Central memory CD8-positive, alpha-beta T cell (primary cell): ENCODE results near the gene CYP4F11.
A peak's percentile ranks its signal among the peaks of the same experiment; 100 is the strongest.
"Not testable (repeated sequence)": the region's sequence is repeated elsewhere in the genome, so short reads cannot be mapped to it uniquely, and the experiment has no call there.

Experiments used
- ATAC-seq: fragments of 150-1000 bp; cut with Tn5 transposase; replicated peaks from 2 replicates; pipeline ENCODE4 v1.10.0; 2022; ENCODE audit warnings: mild to moderate bottlenecking, moderate FRiP score, moderate number of reproducible peaks; ENCODE audit not compliant: poor library complexity, severe bottlenecking; ENCODE audit errors: extremely low read depth
- DNase-seq, 2 donors: peaks; one replicate each; pipeline ENCODE4 v3.0.0; 2021; ENCODE audit warnings: low spot score in 2 of 2
- H3K27ac Mint-ChIP-seq: one replicate; pipeline ENCODE4 v1.8.0; 2022; ENCODE audit warnings: low read depth, mild to moderate bottlenecking, moderate library complexity, mixed read lengths
- H3K27me3 Mint-ChIP-seq: one replicate; pipeline ENCODE4 v1.8.0; 2022; ENCODE audit warnings: mixed read lengths
- H3K36me3 Mint-ChIP-seq: one replicate; pipeline ENCODE4 v1.8.0; 2022; ENCODE audit warnings: mild to moderate bottlenecking, moderate library complexity, mixed read lengths; ENCODE audit not compliant: insufficient read depth
- H3K4me1 Mint-ChIP-seq: one replicate; pipeline ENCODE4 v1.8.0; 2022; ENCODE audit warnings: mixed read lengths
- H3K4me3 Mint-ChIP-seq: one replicate; pipeline ENCODE4 v1.8.0; 2022; ENCODE audit warnings: mild to moderate bottlenecking, moderate library complexity, mixed read lengths
- H3K9me3 Mint-ChIP-seq: one replicate; pipeline ENCODE4 v1.8.0; 2022; ENCODE audit warnings: mixed read lengths

CYP4F11 gene, protein sequence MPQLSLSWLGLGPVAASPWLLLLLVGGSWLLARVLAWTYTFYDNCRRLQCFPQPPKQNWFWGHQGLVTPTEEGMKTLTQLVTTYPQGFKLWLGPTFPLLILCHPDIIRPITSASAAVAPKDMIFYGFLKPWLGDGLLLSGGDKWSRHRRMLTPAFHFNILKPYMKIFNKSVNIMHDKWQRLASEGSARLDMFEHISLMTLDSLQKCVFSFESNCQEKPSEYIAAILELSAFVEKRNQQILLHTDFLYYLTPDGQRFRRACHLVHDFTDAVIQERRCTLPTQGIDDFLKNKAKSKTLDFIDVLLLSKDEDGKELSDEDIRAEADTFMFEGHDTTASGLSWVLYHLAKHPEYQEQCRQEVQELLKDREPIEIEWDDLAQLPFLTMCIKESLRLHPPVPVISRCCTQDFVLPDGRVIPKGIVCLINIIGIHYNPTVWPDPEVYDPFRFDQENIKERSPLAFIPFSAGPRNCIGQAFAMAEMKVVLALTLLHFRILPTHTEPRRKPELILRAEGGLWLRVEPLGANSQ

GRCh38 chr19:15934332-15935078 is at the start of gene CYP4F11:
Gene CYP4F11 (minus strand): TSS chr19:15934529. CDS start chr19:15934408, 121 bp downstream.
- H3K9me3 Mint-ChIP-seq = no peaks in the 10 kb centered on the region
- no peak within 1 kb of the TSS for H3K4me3 Mint-ChIP-seq
- DNase-seq (no peak), ATAC-seq (no peak)
- peaks cover 50% of the 10 kb centered on the region for H3K27me3 Mint-ChIP-seq
- H3K36me3 Mint-ChIP-seq = peaks cover 3% of the 10 kb centered on the region
- no peak within 1 kb of the TSS for H3K27ac Mint-ChIP-seq
- no peaks in the 10 kb centered on the region for H3K4me1 Mint-ChIP-seq

DNA sequence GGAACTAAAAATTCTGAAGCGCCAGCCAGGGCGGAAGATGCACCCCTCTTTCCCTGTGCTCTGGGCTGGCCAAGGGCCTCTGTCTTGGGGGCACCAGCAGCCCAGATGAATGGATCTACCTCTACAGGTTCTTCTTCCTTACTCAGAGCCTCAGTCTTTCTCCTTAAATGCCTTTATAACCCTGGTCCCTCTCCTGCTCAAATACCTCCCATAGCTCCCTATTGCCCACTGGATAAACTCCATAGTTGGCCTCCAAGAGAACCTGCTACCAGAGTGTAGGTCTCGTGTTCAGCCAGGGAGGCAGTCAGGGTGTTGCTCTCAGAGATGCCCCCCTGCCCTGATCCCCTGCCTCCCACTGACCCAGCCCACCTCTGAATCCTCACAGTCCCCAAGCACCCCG is 45.0 kb upstream of the CYP4F11 start:
- no peak for DNase-seq
- Mint-ChIP-seq H3K4me1 (no peaks in the 10 kb centered on the region), H3K9me3 (no peaks in the 10 kb centered on the region), H3K27me3 (peaks cover 55% of the 10 kb centered on the region), H3K27ac (no peak overlapping the region), H3K36me3 (peaks cover 2% of the 10 kb centered on the region), H3K4me3 (no peak overlapping the region)
- no peak for ATAC-seq

- peaks cover 47% of the 10 kb centered on the region for H3K27me3 Mint-ChIP-seq
- no peaks in the 10 kb centered on the region for H3K9me3 Mint-ChIP-seq
- peaks cover 2% of the 10 kb centered on the region for H3K36me3 Mint-ChIP-seq
- H3K27ac Mint-ChIP-seq = no peak overlapping the region
- ATAC-seq (no peak), DNase-seq (no peak)
- H3K4me3 Mint-ChIP-seq = no peak overlapping the region
- H3K4me1 Mint-ChIP-seq = no peaks in the 10 kb centered on the region
Observed at GRCh38 chr19:15977690-15978089, 43.4 kb upstream of the CYP4F11 start.

GRCh38 chr19:15976836-15977689 is 42.7 kb upstream of the CYP4F11 start:
- H3K27ac Mint-ChIP-seq = no peak overlapping the region
- peaks cover 2% of the 10 kb centered on the region for H3K36me3 Mint-ChIP-seq
- no peaks in the 10 kb centered on the region for H3K9me3 Mint-ChIP-seq
- DNase-seq (no peak), ATAC-seq (no peak)
- no peak overlapping the region for H3K4me3 Mint-ChIP-seq
- H3K4me1 Mint-ChIP-seq = no peaks in the 10 kb centered on the region
- H3K27me3 Mint-ChIP-seq = peaks cover 53% of the 10 kb centered on the region

DNA sequence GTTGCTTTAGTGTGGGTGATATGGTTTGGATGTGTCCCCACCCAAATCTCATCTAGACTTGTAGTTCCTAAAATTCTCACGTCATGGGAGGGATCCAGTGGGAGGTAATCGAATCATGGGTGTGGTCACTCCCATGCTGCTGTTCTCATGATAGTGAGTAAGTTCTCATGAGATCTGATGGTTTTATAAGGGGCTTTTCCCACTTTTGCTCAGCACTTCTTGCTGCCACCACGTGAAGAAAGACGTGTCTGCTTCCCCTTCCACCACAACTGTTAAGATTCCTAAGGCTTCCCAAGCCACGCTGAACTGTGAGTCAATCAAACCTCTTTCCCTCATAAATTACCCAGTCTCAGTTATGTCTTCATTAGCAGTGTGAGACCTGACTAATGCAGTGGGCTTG is 40.5 kb upstream of the CYP4F11 start:
- no peak for DNase-seq
- H3K27ac Mint-ChIP-seq = no peak overlapping the region
- no peaks in the 10 kb centered on the region for H3K9me3 Mint-ChIP-seq
- no peaks in the 10 kb centered on the region for H3K4me1 Mint-ChIP-seq
- no peak overlapping the region for H3K4me3 Mint-ChIP-seq
- ATAC-seq = no peak
- peaks cover 72% of the 10 kb centered on the region for H3K27me3 Mint-ChIP-seq
- no peaks in the 10 kb centered on the region for H3K36me3 Mint-ChIP-seq

- DNase-seq, ATAC-seq, H3K9me3 Mint-ChIP-seq, H3K4me1 Mint-ChIP-seq, H3K36me3 Mint-ChIP-seq, H3K4me3 Mint-ChIP-seq: not testable (repeated sequence)
- H3K27ac Mint-ChIP-seq = peak overlapping the region; percentile 39
- H3K27me3 Mint-ChIP-seq = peaks cover 68% of the 10 kb centered on the region
Observed at GRCh38 chr19:15972043-15972442, 37.7 kb upstream of the CYP4F11 start.

GRCh38 chr19:15971224-15971780 is 37.0 kb upstream of the CYP4F11 start:
- H3K4me1 Mint-ChIP-seq = no peaks in the 10 kb centered on the region
- no peaks in the 10 kb centered on the region for H3K36me3 Mint-ChIP-seq
- no peak overlapping the region for H3K4me3 Mint-ChIP-seq
- H3K27me3 Mint-ChIP-seq = peaks cover 68% of the 10 kb centered on the region
- H3K27ac Mint-ChIP-seq = no peak overlapping the region
- DNase-seq (no peak), ATAC-seq (no peak)
- no peaks in the 10 kb centered on the region for H3K9me3 Mint-ChIP-seq

DNA sequence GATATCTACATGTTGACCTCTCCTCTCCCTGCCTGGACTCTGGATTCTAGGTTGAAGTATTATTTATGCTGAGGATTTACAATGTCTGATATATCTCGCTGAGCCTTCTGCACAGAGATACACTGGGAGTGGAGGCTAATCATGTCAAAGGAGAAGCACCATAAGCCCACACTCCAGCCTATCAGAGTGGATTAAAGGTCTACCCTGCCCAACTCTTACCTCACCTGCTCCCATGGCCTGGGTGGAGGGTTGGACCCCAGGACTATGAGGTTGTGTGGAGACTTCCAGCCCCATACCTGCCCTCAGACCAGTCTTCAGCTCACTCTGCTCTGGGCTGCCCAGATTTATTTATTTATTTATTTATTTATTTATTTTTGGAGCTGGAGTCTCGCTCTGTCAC is 29.9 kb upstream of the CYP4F11 start:
- DNase-seq (no peak), ATAC-seq (no peak)
- Mint-ChIP-seq H3K27ac (no peak overlapping the region), H3K27me3 (peaks cover 76% of the 10 kb centered on the region), H3K4me1 (no peaks in the 10 kb centered on the region), H3K9me3 (no peaks in the 10 kb centered on the region), H3K36me3 (no peaks in the 10 kb centered on the region), H3K4me3 (no peak overlapping the region)

- no peaks in the 10 kb centered on the region for H3K4me1 Mint-ChIP-seq
- peaks cover 87% of the 10 kb centered on the region for H3K27me3 Mint-ChIP-seq
- H3K9me3 Mint-ChIP-seq = no peaks in the 10 kb centered on the region
Observed at GRCh38 chr19:15962319-15962718, 28.0 kb upstream of the CYP4F11 start.

DNA sequence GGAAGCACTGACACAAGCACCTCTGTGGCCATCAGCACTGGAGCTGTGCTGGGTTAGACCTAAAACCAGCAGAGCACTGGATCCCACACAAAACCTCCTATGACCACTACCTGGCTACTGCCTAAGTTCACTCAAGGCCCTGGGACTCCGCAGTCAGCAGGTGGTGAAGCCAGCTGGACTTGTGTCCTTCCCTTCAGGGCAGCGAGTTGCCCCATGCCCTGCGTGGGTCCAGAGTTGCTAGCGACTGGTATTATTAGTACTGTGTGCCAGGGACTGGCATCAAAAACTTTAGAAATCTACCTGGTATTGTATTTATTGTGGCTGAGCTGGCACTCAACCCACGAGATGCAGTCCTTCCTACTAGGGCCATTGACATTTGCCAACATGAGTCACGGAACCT is 20.5 kb upstream of the CYP4F11 start:
- H3K4me3 Mint-ChIP-seq = no peak overlapping the region
- H3K36me3 Mint-ChIP-seq = no peaks in the 10 kb centered on the region
- no peak for ATAC-seq
- H3K27me3 Mint-ChIP-seq = peaks cover 95% of the 10 kb centered on the region
- no peak for DNase-seq
- H3K27ac Mint-ChIP-seq = no peak overlapping the region
- H3K4me1 Mint-ChIP-seq = no peaks in the 10 kb centered on the region
- H3K9me3 Mint-ChIP-seq = peaks cover under 1% of the 10 kb centered on the region

More at GRCh38 chr19:15962319-15962718, 28.0 kb upstream of the CYP4F11 start:
- no peaks in the 10 kb centered on the region for H3K36me3 Mint-ChIP-seq
- no peak overlapping the region for H3K27ac Mint-ChIP-seq
- no peak overlapping the region for H3K4me3 Mint-ChIP-seq
- ATAC-seq (no peak), DNase-seq (no peak)

- Mint-ChIP-seq H3K9me3 (peaks cover 19% of the 10 kb centered on the region), H3K4me1 (no peaks in the 10 kb centered on the region), H3K27ac (no peak within 1 kb of the TSS), H3K27me3 (peaks cover 81% of the 10 kb centered on the region), H3K4me3 (no peak within 1 kb of the TSS), H3K36me3 (peaks cover 2% of the 10 kb centered on the region)
- DNase-seq (no peak), ATAC-seq (no peak)
Observed at GRCh38 chr19:15948223-15949058, 14.1 kb upstream of the CYP4F11 start, which contains the start of gene OR10H4. Gene OR10H4 (plus strand): TSS chr19:15949008. CDS start chr19:15949008, 0 bp downstream.
